Testis (tissue), 2 donors: ENCODE measurements around the gene HIP1.

Source experiments
- CTCF ChIP-seq, 3 experiments: fragments of 450-650 bp in 2 of 3; fragments of 200-600 bp in 1 of 3; sonication (generic) in 1 of 3; IDR thresholded peaks; one replicate each; pipeline ENCODE4 v1.5.1; 2016 to 2019; ENCODE audit warnings: antibody characterized with exemption in 3 of 3, mild to moderate bottlenecking in 2 of 3, moderate library complexity in 1 of 3
- POLR2A ChIP-seq: fragments of 450-650 bp; IDR thresholded peaks from one replicate; pipeline ENCODE4 v1.6.1; 2017; ENCODE audit warnings: antibody characterized with exemption, mild to moderate bottlenecking, moderate library complexity

GRCh38 chr7:75649462-75649861, 89.3 kb downstream of the HIP1 start:
- no peak for TF ChIP-seq CTCF (IDR thresholded peaks at IDR 0.05)
- TF ChIP-seq POLR2A: no peak
